Cardiac septum (tissue), 1 donor: ENCODE results near the gene ZNF776. TPM values are rescaled to one million over a fixed set of nuclear protein-coding genes. Genes with fewer than 3 reads are reported as not detected.
"Not testable (repeated sequence)": the region's sequence is repeated elsewhere in the genome, so short reads cannot be mapped to it uniquely, and the experiment has no call there.

ENCODE experiments used
- DNase-seq: peaks from one replicate; pipeline ENCODE4 v3.0.0-alpha.2; 2020; ENCODE audit warnings: low spot score
- intact Hi-C: fragments of 100-400 bp; cut with DNase I; formaldehyde crosslinking; loops from one replicate; pipeline ENCODE4 v1.14.0; 2022
- total RNA-seq: library from RNA; stranded (reverse); fragmentation: NEBNext Ultra II Directional; extraction: Animal tissue kit (Norgen Biotek cat#: 25700); gene quantifications from one replicate; pipeline ENCODE4 v1.2.1, GENCODE V29; 2021
- donor health status: DM: no; HTN: no; CAD: no.

Gene ZNF776
- total RNA-seq, 1 donor from 2014 or later: 10.0 TPM

DNA sequence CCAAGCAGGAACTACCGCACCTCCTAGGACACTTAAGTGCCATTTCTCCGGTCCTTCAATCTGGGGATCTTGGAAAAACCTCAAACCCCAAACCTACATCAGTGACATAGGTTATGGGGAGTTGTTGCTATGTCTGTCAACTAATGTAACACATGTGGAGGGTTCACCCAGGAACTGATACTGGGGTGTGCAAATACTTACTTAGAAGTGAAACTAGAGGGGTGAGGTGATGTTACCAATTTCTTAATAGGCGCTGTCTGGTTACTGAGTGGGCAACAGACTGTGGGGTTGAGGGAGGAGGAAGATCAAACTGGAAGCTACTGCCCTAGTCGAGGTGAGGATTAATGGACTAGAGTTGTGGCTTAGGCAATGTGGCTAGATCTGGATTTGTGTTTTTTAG, 24.8 kb downstream of the ZNF776 start:
- intact Hi-C loops: no loop called here
- DNase-seq: no peak

DNA sequence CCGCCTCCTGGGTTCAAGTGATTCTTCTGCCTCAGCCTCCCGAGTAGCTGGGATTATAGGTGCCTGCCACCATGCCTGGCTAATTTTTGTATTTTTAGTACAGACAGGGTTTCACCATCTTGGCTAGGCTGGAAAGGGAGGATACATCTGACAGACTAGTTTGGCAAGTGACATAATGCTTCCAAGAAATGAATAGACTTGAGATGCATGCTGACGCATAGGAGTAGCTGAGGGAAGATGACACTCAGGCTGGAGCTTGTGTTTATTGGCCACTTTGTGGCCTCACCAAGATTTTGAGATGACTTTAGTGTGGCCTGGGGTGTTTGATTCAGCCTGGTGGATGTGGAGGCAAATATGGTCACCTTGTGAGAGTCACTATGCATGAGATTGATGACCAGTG, 26.9 kb downstream of the ZNF776 start:
- no peak for DNase-seq
- intact Hi-C loops: no loop called here

DNA sequence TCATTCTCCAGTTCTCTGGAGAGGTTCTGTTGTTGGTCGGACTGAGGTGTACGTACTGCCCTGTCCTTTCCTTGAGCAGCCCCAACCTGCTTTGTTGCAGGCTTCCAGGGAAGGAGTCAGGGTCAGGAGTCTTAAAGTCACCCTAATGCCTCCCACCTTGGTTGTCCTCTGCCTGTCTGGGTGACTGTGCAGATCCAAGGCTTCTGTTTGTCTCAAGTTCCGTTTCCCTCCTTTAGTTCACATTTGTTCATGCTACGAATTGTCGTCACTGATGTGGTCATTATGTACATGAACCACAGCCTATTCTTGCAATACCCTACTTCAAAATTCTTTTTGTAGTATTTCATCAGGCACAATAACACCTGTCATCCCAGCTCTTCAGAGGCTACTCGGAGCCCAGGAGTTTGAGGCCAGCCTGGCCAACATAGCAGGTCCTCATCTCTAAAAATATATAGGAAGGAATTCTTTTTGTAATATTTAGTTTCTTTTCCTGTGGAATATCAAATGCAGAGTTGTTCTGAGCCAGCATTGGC, 30.2 kb downstream of the ZNF776 start:
- no peak for DNase-seq
- intact Hi-C loops: no loop called here

DNA sequence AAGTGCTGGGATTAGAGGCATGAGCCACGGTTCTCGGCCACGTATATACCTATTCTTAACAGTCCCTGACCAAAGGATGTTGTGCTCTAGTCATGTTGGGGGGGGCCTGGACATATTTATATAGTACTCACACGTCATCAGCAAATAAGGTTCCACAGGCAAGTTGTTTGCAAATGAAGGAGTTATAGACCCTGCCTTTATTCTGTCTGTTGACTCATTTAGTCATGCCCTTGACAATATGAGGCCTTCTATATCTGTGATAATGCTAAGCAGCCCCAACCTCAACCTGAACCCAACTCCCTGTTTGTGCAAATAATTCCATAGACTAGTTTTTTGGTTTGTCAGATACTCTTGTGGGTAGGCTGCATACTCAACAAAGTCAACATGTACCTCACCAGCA, 31.7 kb downstream of the ZNF776 start:
- intact Hi-C loops: no loop called here
- DNase-seq: no peak

DNA sequence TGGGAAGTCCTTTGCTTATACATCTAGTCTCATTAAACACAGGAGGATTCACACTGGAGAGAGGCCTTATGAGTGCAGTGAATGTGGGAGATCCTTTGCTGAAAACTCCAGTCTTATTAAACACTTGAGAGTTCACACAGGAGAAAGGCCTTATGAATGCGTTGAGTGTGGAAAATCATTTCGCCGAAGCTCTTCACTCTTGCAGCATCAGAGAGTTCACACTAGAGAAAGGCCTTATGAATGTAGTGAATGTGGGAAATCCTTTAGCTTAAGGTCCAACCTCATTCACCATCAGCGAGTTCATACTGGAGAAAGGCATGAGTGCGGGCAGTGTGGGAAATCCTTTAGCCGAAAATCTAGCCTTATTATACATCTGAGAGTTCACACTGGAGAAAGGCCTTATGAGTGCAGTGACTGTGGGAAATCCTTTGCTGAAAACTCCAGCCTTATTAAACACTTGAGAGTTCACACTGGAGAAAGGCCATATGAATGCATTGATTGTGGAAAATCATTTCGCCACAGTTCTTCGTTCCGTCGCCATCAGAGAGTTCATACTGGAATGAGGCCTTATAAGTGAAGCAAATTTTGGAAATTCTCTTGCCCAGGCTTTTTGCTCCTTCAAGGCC, 32.7 kb downstream of the ZNF776 start:
- intact Hi-C loops: no loop called here
- no peak for DNase-seq

DNA sequence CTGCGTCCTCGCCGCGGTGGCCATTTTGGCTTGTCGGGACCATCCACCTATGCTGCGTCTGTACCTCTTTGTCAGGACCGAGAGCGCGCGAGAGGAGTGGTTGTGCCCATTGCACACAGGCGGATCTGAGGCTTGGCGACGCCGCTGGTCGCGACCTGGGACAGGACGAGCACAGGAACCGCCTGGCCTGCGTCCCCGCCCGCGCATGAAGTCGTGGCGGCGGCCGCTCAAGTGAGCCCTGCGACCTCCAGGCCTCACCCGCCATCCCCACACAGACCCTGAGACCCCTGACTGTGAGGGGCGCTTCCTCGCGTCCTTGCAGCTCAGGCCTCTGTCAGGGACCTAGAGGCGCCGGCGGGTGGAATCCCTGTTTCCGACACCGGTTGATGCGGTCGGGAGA, 39.7 kb downstream of the ZNF776 start:
- DNase-seq: no peak
- intact Hi-C loops: no loop called here

DNA sequence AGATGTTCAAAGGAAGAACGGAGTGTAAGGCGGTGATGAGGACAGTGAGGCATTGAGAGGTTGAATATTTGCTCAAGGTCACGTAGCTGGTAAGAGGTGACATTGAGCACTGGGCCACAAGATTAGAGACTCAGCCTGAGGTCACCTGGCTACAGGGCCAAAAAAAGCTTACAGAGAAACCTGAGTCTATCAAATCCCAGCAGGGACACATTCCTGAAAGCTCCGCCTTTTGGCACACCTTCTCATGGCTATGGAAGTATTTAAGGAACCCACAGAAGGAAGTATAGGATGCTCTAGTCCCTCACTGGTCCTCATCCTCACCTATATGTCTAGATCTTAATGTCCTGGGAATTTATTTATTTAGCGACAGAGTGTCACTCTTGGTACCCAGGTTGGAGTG, 40.3 kb downstream of the ZNF776 start:
- intact Hi-C loops: no loop called here
- DNase-seq: no peak

DNA sequence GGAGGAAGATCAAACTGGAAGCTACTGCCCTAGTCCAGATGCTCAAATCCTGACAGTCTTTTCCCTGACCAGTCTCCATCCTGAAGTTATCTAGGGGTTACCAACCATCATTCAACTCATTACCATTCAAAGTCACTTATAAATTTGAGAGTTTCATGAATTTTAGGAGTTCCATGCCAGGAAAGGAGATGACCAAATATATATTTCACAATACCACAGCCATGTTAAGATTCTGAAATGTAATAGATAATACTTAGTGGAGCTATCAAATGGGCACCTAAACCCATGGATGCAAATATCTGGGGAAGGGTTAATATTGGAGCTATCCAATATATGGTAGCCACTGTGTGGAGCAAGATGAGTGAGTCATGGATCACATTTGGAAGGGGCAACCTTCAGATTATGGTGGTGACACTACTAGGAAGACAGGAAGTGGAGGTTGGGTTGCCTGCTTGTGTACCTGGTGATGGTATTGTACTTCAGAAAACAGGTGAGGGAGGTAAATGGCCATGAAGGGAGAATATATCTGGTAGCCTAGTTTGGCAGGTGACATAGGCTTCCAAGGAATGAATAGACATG, 41.6 kb downstream of the ZNF776 start:
- DNase-seq: no peak
- intact Hi-C loops: no loop called here

DNA sequence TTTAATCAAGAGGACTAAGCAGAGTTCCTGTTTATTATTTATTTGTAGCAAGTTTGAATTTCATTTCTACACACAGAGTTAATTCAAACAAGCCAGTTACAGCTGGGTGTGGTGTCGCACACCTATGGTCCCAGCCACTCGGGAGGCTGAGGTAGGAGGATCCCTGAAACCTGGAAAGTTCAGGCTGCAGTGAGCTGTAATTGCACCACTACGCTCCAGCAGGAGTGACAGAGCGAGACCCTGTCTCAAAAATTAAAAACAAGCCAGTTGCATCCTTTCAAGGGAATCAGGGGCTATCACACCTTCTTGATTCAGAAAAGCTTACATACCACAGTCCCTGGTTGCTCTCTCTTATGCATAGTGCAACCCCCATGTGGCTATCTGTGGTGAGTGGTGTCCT, 42.7 kb downstream of the ZNF776 start:
- intact Hi-C loops: no loop called here
- DNase-seq: no peak

DNA sequence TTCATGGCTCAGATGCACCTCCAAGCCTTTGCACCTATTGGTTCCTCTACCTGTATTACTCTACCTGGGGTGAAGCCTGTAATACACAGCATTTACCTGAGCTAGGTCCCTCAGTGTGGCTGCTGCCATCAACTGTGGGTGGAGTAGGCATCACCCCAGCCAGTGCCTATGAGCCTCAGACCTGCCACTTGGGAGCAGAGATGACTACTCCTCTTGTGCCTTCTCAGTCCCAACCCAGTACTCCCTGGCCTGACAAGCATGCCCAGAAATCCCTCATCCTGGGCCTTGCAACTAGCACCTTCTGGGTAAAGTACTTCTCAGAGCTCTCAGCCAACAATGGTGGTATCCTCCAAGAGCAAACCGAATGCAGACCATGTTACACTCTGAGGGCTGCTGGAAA, 50.0 kb downstream of the ZNF776 start:
- DNase-seq, intact Hi-C loops: not testable (repeated sequence)

DNA sequence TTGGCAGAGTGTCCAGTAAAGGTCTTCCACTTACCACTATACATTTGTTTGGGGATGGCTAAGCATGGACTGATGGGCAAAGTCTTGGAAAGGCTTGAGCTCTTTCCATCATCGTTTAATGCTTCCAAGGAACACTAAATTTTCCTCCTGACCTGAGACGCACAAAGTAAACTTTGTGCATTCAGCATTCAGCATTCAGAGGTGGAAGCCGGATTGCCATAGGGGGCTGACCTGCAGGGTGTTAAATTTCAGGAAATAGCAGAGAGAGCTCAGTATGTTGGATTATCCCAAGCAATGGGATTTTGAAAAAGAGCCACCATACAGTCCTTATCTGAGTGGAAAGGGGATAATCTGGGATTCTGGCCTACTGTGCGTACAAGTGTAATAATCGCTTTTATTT, 54.1 kb downstream of the ZNF776 start:
- intact Hi-C loops: no loop called here
- DNase-seq: no peak

DNA sequence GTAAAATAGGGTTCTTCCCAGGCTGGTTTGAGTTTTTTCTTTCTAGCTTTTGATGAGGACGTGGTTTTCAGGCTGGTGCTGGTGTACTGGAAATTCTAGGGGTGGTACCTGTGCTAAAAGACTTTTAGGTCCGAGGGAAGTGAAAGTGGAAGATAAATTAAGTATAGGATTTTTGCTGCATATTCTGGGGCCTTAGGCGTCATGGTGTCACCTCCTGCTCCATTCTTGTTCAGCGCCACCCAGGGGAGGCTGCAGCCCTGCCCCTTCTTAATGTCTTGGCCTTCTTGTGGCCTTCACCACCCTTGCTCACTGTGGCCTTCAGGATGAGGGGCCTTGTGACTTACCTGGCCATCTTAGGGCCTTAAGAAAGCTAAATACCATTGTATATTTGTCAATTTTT, 55.7 kb downstream of the ZNF776 start:
- intact Hi-C loops: no loop called here
- no peak for DNase-seq

DNA sequence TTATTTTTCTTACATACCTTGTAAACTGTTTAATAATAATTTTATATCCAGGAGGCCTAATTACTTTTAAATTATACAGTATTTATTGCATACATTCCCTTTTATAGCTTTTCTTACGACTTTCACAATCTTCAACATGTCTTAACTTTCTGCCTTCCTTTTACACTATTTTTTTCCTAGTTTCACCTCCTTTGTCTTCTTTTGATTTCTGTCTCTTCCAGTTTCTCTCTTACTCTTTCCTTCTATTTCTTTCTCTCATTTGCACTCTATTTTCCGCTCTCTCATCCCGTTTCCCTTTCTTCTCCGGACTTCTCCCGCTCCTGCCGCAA, 56.6 kb downstream of the ZNF776 start:
- no peak for DNase-seq
- intact Hi-C loops: no loop called here

DNA sequence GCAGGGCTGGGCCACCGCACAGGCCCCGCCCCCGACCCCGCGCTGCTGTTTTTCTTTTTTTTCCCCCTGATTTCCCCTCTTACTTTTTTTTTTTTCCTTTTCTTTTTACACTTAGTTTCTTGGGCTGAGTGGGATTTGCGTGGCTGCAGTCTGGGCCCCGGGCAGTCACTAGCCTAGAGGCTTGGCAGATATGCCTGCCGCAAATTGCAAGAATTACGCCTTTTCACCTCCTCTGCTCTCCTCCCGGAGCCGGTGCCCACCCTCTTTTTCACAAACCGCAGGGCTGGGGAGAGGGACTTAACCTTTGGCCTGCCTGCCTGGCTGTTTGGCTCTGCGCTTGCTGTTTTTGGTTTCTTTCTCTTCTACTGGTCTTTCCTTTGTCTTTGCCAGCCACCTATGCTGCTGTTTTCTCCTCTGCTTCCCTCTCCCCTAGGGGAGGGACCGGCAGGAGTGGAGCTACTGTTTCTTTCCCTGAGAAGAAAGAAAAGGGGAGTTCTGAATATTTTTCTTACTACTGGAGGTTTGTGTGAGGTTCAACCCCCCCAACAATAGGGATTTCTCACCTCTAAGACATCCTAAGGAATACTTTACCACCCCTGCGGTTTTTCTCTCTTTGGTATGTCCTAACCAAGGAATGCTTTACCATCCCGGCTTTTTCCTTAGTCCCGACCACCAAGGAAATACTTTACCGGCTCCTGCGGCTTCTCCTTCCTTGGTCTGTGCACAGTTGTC, 57.1 kb downstream of the ZNF776 start:
- DNase-seq: no peak
- intact Hi-C loops: no loop called here

DNA sequence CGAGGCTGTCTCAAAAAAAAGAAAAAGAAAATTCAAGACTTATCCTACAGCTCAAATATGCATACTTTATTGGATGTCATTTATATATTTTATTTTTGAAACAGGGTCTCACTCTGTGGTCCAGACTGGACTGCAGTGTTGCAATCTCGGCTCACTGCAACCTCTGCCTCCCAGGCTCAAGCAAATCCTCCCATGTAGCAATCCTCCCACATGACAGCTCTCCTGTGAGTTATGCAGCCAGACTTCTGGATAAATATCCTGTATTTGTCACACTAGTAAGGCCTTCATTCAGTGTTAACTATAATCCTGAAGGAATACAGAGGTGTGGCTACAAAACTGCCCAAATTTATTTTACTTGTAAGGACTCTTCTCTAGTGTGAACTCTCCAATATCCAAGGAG, 60.9 kb downstream of the ZNF776 start:
- intact Hi-C loops: no loop called here
- no peak for DNase-seq

Other genes starting within 250 kb of the ZNF776 start
- 5.5 TPM for gene ZNF773, start 246.9 kb upstream of the ZNF776 start, total RNA-seq
- 3.6 TPM for gene ZNF549, start 219.5 kb upstream of the ZNF776 start, total RNA-seq
- gene ZNF550, start 187.0 kb upstream of the ZNF776 start, total RNA-seq: 9.9 TPM
- gene ZNF416, start 167.9 kb upstream of the ZNF776 start, total RNA-seq: 4.8 TPM
- gene ZIK1, start 162.7 kb upstream of the ZNF776 start, total RNA-seq: 4.5 TPM
- 3.5 TPM for gene ZNF530, start 146.9 kb upstream of the ZNF776 start, total RNA-seq
- 16.5 TPM for gene ZNF134, start 132.6 kb upstream of the ZNF776 start, total RNA-seq
- gene ZNF211, start 113.6 kb upstream of the ZNF776 start, total RNA-seq: 14.2 TPM
- 0.16 TPM for gene ZSCAN4, start 77.9 kb upstream of the ZNF776 start, total RNA-seq
- 3.7 TPM for gene ZNF551, start 64.8 kb upstream of the ZNF776 start, total RNA-seq
- 6.0 TPM for gene ZNF154, start 37.6 kb upstream of the ZNF776 start, total RNA-seq
- gene ZNF671, start 19.2 kb upstream of the ZNF776 start, total RNA-seq: 8.1 TPM
- gene ZNF586, start 22.9 kb downstream of the ZNF776 start, total RNA-seq: 16.8 TPM
- 3.0 TPM for gene ZNF552, start 68.1 kb downstream of the ZNF776 start, total RNA-seq
- 7.6 TPM for gene ZNF587B, start 83.5 kb downstream of the ZNF776 start, total RNA-seq
- 23.8 TPM for gene ZNF587, start 103.0 kb downstream of the ZNF776 start, total RNA-seq
- 5.4 TPM for gene ZNF814, start 142.2 kb downstream of the ZNF776 start, total RNA-seq
- 10.8 TPM for gene ZNF417, start 169.8 kb downstream of the ZNF776 start, total RNA-seq
- 16.5 TPM for gene ZNF418, start 188.6 kb downstream of the ZNF776 start, total RNA-seq
- 9.4 TPM for gene ZNF256, start 200.9 kb downstream of the ZNF776 start, total RNA-seq
- gene C19orf18, start 227.7 kb downstream of the ZNF776 start, total RNA-seq: 2.5 TPM